HCT116 (cell line): ENCODE data around the gene PCDH9. TPM values are rescaled to one million over a fixed set of nuclear protein-coding genes. Genes with fewer than 3 reads are reported as not detected.

Source experiments
- ATAC-seq: fragments of 200-7000 bp; cut with Tn5 transposase; 2 replicates; pipeline ENCODE4 v1.9.1; 2020; ENCODE audit warnings: mild to moderate bottlenecking, moderate library complexity
- BruUV-seq: library from RNA; stranded (reverse); fragments of 400-500 nt; replicated peaks from 2 replicates; lab custom pipeline; 2021; lab: Mats Ljungman, UMichigan
- CTCF ChIA-PET: fragments of 300-600 bp; sonication (Branson Sonifier 250); formaldehyde crosslinking; loops from one replicate; lab custom pipeline; 2021; ENCODE audit warnings: antibody characterized with exemption; lab: Charles Lee
- POLR2A ChIA-PET: fragments of 300-600, 350-600 bp; sonication (Branson Sonifier 250); formaldehyde crosslinking; loops from one replicate; lab custom pipeline; 2021; ENCODE audit warnings: antibody characterized with exemption; lab: Charles Lee
- RAD21 ChIA-PET, 2 experiments: fragments of 300-600 bp; sonication (Branson Sonifier 250); formaldehyde crosslinking; loops; one replicate each; lab custom pipeline; 2023; ENCODE audit warnings: low total read pairs in 2 of 2; ENCODE audit not compliant: uncharacterized antibody in 2 of 2, unreplicated experiment in 2 of 2, low non-redundant PET in 1 of 2; lab: Charles Lee
- DNase-seq: peaks from one replicate; pipeline ENCODE4 v3.0.0-alpha.2; 2010; ENCODE audit warnings: low read depth, low spot score
- H2AFZ ChIP-seq: fragments of 200-600 bp; shearing (Covaris generic), sonication (generic); 2 replicates; pipeline ENCODE4 v1.6.1; 2017; ENCODE audit warnings: low read depth, mixed run types, mixed read lengths, antibody characterized with exemption, low read length; ENCODE audit not compliant: poor library complexity, severe bottlenecking
- H3K27ac ChIP-seq: 2 replicates; pipeline ENCODE4 v1.5.1; 2012; ENCODE audit warnings: low read depth, low read length
- H3K27me3 ChIP-seq: fragments of 200-600 bp; sonication (generic); 2 replicates; pipeline ENCODE4 v1.6.1; 2016; ENCODE audit warnings: mixed run types, low read length, mixed read lengths; ENCODE audit not compliant: insufficient read depth
- H3K36me3 ChIP-seq, 2 experiments: fragments of 200-500 bp in 1 of 2; fragments of 200-600 bp in 1 of 2; sonication (Bioruptor generic) in 1 of 2; sonication (generic) in 1 of 2; 2 replicates each; pipeline versions ENCODE4 v1.5.1 to v1.6.1; 2014 to 2016; ENCODE audit warnings: low read length in 2 of 2, inconsistent platforms in 1 of 2, mixed read lengths in 1 of 2, mixed run types in 1 of 2; ENCODE audit not compliant: insufficient read depth in 2 of 2, control insufficient read depth in 1 of 2
- H3K4me1 ChIP-seq, 2 experiments: fragments of 200-600 bp in 1 of 2; sonication (generic) in 1 of 2; 2 replicates each; pipeline versions ENCODE4 v1.5.1 to v1.6.1; 2012 to 2017; ENCODE audit warnings: low read length in 2 of 2, inconsistent platforms in 1 of 2, mild to moderate bottlenecking in 1 of 2, mixed read lengths in 1 of 2, mixed run types in 1 of 2, moderate library complexity in 1 of 2; ENCODE audit not compliant: insufficient read depth in 2 of 2, control insufficient read depth in 1 of 2
- H3K4me2 ChIP-seq: fragments of 200-600 bp; sonication (generic); 2 replicates; pipeline ENCODE4 v1.6.1; 2017; ENCODE audit warnings: mixed run types, low read length, mixed read lengths
- H3K4me3 ChIP-seq, 2 experiments: fragments of 200-600 bp in 1 of 2; sonication (generic) in 1 of 2; replicated peaks in 1 of 2; 2 replicates each; pipeline ENCODE4 v1.5.1; 2011 to 2016; ENCODE audit warnings: low read length in 2 of 2, control low read depth in 1 of 2, low read depth in 1 of 2, mild to moderate bottlenecking in 1 of 2, mixed read lengths in 1 of 2, mixed run types in 1 of 2
- H3K79me2 ChIP-seq: fragments of 200-600 bp; sonication (generic); 2 replicates; pipeline ENCODE4 v1.6.1; 2017; ENCODE audit warnings: mild to moderate bottlenecking, mixed run types, low read length, moderate library complexity, mixed read lengths; ENCODE audit not compliant: insufficient read depth
- H3K9ac ChIP-seq: fragments of 200-600 bp; sonication (generic); 2 replicates; pipeline ENCODE4 v1.6.1; 2016; ENCODE audit warnings: low read length, mixed read lengths
- H3K9me2 ChIP-seq: fragments of 200-600 bp; sonication (generic), shearing (Covaris generic); 2 replicates; pipeline ENCODE4 v1.6.1; 2017; ENCODE audit warnings: mixed run types, mild to moderate bottlenecking, moderate library complexity; ENCODE audit not compliant: insufficient read depth
- H3K9me3 ChIP-seq, 2 experiments: fragments of 200-500 bp in 1 of 2; fragments of 200-600 bp in 1 of 2; sonication (Bioruptor generic) in 1 of 2; sonication (generic) in 1 of 2; 2 replicates each; pipeline ENCODE4 v1.6.1; 2014 to 2017; ENCODE audit warnings: low read length in 2 of 2, mixed read lengths in 2 of 2, inconsistent platforms in 1 of 2, low read depth in 1 of 2, mild to moderate bottlenecking in 1 of 2, mixed run types in 1 of 2, moderate library complexity in 1 of 2; ENCODE audit not compliant: control insufficient read depth in 1 of 2, insufficient read depth in 1 of 2
- H4K20me1 ChIP-seq: fragments of 200-600 bp; sonication (generic), shearing (Covaris generic); 2 replicates; pipeline ENCODE4 v1.6.1; 2017; ENCODE audit warnings: mixed run types, mild to moderate bottlenecking, moderate library complexity; ENCODE audit not compliant: insufficient read depth
- CBX3 ChIP-seq: IDR thresholded peaks from 2 replicates; pipeline ENCODE4 v1.6.1; 2012; ENCODE audit warnings: low read depth
- ELF1 ChIP-seq: IDR thresholded peaks from 2 replicates; pipeline ENCODE4 v1.6.1; 2012; ENCODE audit warnings: low read depth, borderline replicate concordance
- EZH2 ChIP-seq: fragments of 200-600 bp; sonication (generic); IDR thresholded peaks from 2 replicates; pipeline ENCODE4 v1.6.1; 2017; ENCODE audit warnings: antibody characterized with exemption, mixed run types
- EZH2phosphoT487 ChIP-seq: fragments of 200-600 bp; IDR thresholded peaks from 2 replicates; pipeline ENCODE4 v1.6.1; 2018; ENCODE audit warnings: antibody characterized with exemption, borderline replicate concordance
- FOSL1 ChIP-seq: IDR thresholded peaks from 2 replicates; pipeline ENCODE4 v1.6.1; 2012; ENCODE audit warnings: low read depth
- JUND ChIP-seq: IDR thresholded peaks from 2 replicates; pipeline ENCODE4 v1.6.1; 2012
- MAX ChIP-seq: IDR thresholded peaks from 2 replicates; pipeline ENCODE4 v1.6.1; 2012
- POLR2A ChIP-seq: IDR thresholded peaks from 2 replicates; pipeline ENCODE4 v1.7.0; 2011; ENCODE audit warnings: borderline replicate concordance; ENCODE audit not compliant: insufficient read depth, insufficient read length; ENCODE audit errors: extremely low read depth
- POLR2AphosphoS5 ChIP-seq: IDR thresholded peaks from 2 replicates; pipeline ENCODE4 v1.6.1; 2011; ENCODE audit warnings: mild to moderate bottlenecking, low read depth, low read length, moderate library complexity
- SIN3A ChIP-seq: IDR thresholded peaks from 2 replicates; pipeline ENCODE4 v1.6.1; 2012; ENCODE audit warnings: low read depth
- SRF ChIP-seq: IDR thresholded peaks from 2 replicates; pipeline ENCODE4 v1.6.1; 2012; ENCODE audit warnings: low read depth
- YY1 ChIP-seq: IDR thresholded peaks from 2 replicates; pipeline ENCODE4 v1.6.1; 2011; ENCODE audit warnings: low read length, low read depth, moderate library complexity, mild to moderate bottlenecking; ENCODE audit not compliant: insufficient replicate concordance; ENCODE audit errors: extremely low read depth
- ZBTB33 ChIP-seq: IDR thresholded peaks from 2 replicates; pipeline ENCODE4 v1.6.1; 2011; ENCODE audit warnings: mild to moderate bottlenecking, low read length, moderate library complexity; ENCODE audit not compliant: insufficient replicate concordance; ENCODE audit errors: extremely low read depth
- ZFX ChIP-seq: fragments of 450-650 bp; IDR thresholded peaks from 2 replicates; pipeline ENCODE4 v1.6.1; 2017
- ZNF274 ChIP-seq: fragments of 200-500 bp; sonication (Bioruptor generic); IDR thresholded peaks from 2 replicates; pipeline ENCODE4 v1.6.1; 2014; ENCODE audit warnings: mild to moderate bottlenecking, low read depth, low read length, inconsistent platforms
- intact Hi-C: fragments of 100-400 bp; cut with micrococcal nuclease; formaldehyde crosslinking; loops from 2 replicates; pipeline ENCODE4 v1.10.0; 2022
- total RNA-seq: library from RNA; stranded (reverse); gene quantifications from one replicate; pipeline ENCODE4 v1.2.1, GENCODE V29; 2021; ENCODE audit not compliant: unreplicated experiment
- TF ChIP-seq, protein P1 (sequence below), 3 experiments: fragments of 200-600 bp in 1 of 3; sonication (generic) in 1 of 3; IDR thresholded peaks in 2 of 3; conservative IDR thresholded peaks in 1 of 3; 2 replicates each; pipeline ENCODE4 v1.5.1; 2012 to 2017; ENCODE audit warnings: low read depth in 2 of 3, low read length in 2 of 3, antibody characterized with exemption in 1 of 3, borderline replicate concordance in 1 of 3, control low read depth in 1 of 3, mild to moderate bottlenecking in 1 of 3, mixed read lengths in 1 of 3, mixed run types in 1 of 3, moderate library complexity in 1 of 3; ENCODE audit not compliant: insufficient read depth in 1 of 3
- TF ChIP-seq, protein P2 (sequence below): IDR thresholded peaks from 2 replicates; pipeline ENCODE4 v1.6.1; 2012; ENCODE audit warnings: low read depth

PCDH9 gene
- total RNA-seq, 1 experiment from 2014 or later = 0.02 TPM

DNA sequence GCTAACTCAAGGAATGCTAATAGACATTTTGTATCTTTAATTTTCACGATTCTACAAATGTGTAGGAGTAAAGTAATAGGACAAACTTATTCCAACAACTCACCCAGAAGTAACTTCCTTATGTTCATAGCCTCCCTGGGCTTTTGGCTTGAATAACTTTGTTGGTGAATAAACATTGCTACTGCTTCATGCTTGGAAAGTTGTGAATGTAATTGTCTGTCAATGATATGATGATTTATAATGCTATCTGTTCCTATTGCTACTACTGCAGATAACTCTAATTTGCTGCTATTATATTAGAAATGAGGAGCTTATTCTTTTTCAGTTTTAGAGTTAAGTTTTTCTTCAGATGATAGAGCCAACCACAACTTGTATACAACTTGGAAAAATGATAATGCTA, 307.7 kb downstream of the PCDH9 start:
- no peak for TF ChIP-seq JUND
- no peak for TF ChIP-seq FOSL1
- TF ChIP-seq EZH2 = no peak
- no peak for TF ChIP-seq EZH2phosphoT487
- no peak for TF ChIP-seq ZNF274
- TF ChIP-seq SIN3A = no peak
- no peak for TF ChIP-seq ELF1
- no peak for TF ChIP-seq YY1
- TF ChIP-seq, protein P1, sequence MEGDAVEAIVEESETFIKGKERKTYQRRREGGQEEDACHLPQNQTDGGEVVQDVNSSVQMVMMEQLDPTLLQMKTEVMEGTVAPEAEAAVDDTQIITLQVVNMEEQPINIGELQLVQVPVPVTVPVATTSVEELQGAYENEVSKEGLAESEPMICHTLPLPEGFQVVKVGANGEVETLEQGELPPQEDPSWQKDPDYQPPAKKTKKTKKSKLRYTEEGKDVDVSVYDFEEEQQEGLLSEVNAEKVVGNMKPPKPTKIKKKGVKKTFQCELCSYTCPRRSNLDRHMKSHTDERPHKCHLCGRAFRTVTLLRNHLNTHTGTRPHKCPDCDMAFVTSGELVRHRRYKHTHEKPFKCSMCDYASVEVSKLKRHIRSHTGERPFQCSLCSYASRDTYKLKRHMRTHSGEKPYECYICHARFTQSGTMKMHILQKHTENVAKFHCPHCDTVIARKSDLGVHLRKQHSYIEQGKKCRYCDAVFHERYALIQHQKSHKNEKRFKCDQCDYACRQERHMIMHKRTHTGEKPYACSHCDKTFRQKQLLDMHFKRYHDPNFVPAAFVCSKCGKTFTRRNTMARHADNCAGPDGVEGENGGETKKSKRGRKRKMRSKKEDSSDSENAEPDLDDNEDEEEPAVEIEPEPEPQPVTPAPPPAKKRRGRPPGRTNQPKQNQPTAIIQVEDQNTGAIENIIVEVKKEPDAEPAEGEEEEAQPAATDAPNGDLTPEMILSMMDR (IDR thresholded peaks at IDR 0.05 in 2 of 3, conservative IDR thresholded peaks at IDR 0.05 in 1 of 3; ENCODE audit: borderline replicate concordance in 1 of 3, insufficient read depth in 1 of 3, low read depth in 2 of 3, low read length in 2 of 3) = no peak
- TF ChIP-seq ZFX = no peak
- TF ChIP-seq CBX3 = no peak
- no peak for TF ChIP-seq SRF
- TF ChIP-seq, protein P2, sequence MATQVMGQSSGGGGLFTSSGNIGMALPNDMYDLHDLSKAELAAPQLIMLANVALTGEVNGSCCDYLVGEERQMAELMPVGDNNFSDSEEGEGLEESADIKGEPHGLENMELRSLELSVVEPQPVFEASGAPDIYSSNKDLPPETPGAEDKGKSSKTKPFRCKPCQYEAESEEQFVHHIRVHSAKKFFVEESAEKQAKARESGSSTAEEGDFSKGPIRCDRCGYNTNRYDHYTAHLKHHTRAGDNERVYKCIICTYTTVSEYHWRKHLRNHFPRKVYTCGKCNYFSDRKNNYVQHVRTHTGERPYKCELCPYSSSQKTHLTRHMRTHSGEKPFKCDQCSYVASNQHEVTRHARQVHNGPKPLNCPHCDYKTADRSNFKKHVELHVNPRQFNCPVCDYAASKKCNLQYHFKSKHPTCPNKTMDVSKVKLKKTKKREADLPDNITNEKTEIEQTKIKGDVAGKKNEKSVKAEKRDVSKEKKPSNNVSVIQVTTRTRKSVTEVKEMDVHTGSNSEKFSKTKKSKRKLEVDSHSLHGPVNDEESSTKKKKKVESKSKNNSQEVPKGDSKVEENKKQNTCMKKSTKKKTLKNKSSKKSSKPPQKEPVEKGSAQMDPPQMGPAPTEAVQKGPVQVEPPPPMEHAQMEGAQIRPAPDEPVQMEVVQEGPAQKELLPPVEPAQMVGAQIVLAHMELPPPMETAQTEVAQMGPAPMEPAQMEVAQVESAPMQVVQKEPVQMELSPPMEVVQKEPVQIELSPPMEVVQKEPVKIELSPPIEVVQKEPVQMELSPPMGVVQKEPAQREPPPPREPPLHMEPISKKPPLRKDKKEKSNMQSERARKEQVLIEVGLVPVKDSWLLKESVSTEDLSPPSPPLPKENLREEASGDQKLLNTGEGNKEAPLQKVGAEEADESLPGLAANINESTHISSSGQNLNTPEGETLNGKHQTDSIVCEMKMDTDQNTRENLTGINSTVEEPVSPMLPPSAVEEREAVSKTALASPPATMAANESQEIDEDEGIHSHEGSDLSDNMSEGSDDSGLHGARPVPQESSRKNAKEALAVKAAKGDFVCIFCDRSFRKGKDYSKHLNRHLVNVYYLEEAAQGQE = no peak
- TF ChIP-seq POLR2AphosphoS5 = no peak
- TF ChIP-seq POLR2A = no peak
- no peak for TF ChIP-seq ZBTB33
- no peak for TF ChIP-seq MAX
- H3K9me2 ChIP-seq = no peaks in the 10 kb centered on the region
- H3K79me2 ChIP-seq = no peaks in the 10 kb centered on the region
- no peak overlapping the region for H3K27ac ChIP-seq
- DNase-seq = no peak
- H3K27me3 ChIP-seq = no peaks in the 10 kb centered on the region
- intact Hi-C loops = no loop called here
- H2AFZ ChIP-seq = no peak overlapping the region
- H3K4me2 ChIP-seq = no peak overlapping the region
- CTCF ChIA-PET = no interaction called here
- H3K4me3 ChIP-seq = no peak overlapping the region
- H4K20me1 ChIP-seq = no peaks in the 10 kb centered on the region; the same call in 1 of the 2 replicates
- H3K4me1 ChIP-seq = no peaks in the 10 kb centered on the region
- H3K9me3 ChIP-seq = no peaks in the 10 kb centered on the region
- H3K9ac ChIP-seq = no peak overlapping the region
- no TSS peak for BruUV-seq
- ATAC-seq = no peak
- RAD21 ChIA-PET = no interaction called here
- H3K36me3 ChIP-seq = no peaks in the 10 kb centered on the region
- POLR2A ChIA-PET = no interaction called here
